Mesenchymal stem cell (in vitro differentiated cells and primary cell): ENCODE data around the gene MPP2.
A peak's percentile ranks its signal among the peaks of the same experiment; 100 is the strongest.

Experiments used
- DNase-seq: peaks from one replicate; pipeline ENCODE4 v3.0.0-alpha.2; 2013
- H2AFZ ChIP-seq: one replicate; pipeline ENCODE4 v1.6.1; 2013; ENCODE audit warnings: low read depth, mild to moderate bottlenecking, control low read depth, inconsistent platforms, low read length, moderate library complexity
- H2AK5ac ChIP-seq: 2 replicates; pipeline ENCODE4 v1.6.1; 2013; ENCODE audit warnings: low read length, moderate library complexity, mild to moderate bottlenecking, inconsistent platforms; ENCODE audit not compliant: severe bottlenecking
- H2BK120ac ChIP-seq: one replicate; pipeline ENCODE4 v1.6.1; 2013; ENCODE audit warnings: low read depth, mild to moderate bottlenecking, inconsistent platforms, low read length, moderate library complexity
- H2BK12ac ChIP-seq, 2 experiments: one replicate each; pipeline ENCODE4 v1.6.1; 2013; ENCODE audit warnings: inconsistent platforms in 2 of 2, low read length in 2 of 2, mild to moderate bottlenecking in 2 of 2, moderate library complexity in 2 of 2, control low read depth in 1 of 2
- H2BK15ac ChIP-seq: one replicate; pipeline ENCODE4 v1.6.1; 2013; ENCODE audit warnings: mild to moderate bottlenecking, low read depth, inconsistent platforms; ENCODE audit not compliant: poor library complexity, severe bottlenecking
- H2BK5ac ChIP-seq: 2 replicates; pipeline ENCODE4 v1.6.1; 2013; ENCODE audit warnings: low read depth, mild to moderate bottlenecking, low read length, control low read depth, inconsistent platforms; ENCODE audit not compliant: poor library complexity, severe bottlenecking
- H3K14ac ChIP-seq, 2 experiments: one replicate each; pipeline ENCODE4 v1.6.1; 2013; ENCODE audit warnings: inconsistent platforms in 2 of 2, low read length in 2 of 2, control low read depth in 1 of 2, mild to moderate bottlenecking in 1 of 2, moderate library complexity in 1 of 2
- H3K18ac ChIP-seq, 2 experiments: one replicate each; pipeline ENCODE4 v1.6.1; 2013; ENCODE audit warnings: inconsistent platforms in 2 of 2, low read length in 2 of 2, control low read depth in 1 of 2, low read depth in 1 of 2, mild to moderate bottlenecking in 1 of 2
- H3K23ac ChIP-seq, 2 experiments: one replicate each; pipeline ENCODE4 v1.6.1; 2013; ENCODE audit warnings: inconsistent platforms in 2 of 2, low read length in 2 of 2, mild to moderate bottlenecking in 2 of 2, moderate library complexity in 2 of 2, control low read depth in 1 of 2
- H3K27ac ChIP-seq: 2 replicates; pipeline ENCODE4 v1.5.1; 2013; ENCODE audit warnings: mild to moderate bottlenecking, moderate library complexity, low read length, control low read depth, inconsistent platforms; ENCODE audit not compliant: poor library complexity, severe bottlenecking
- H3K27me3 ChIP-seq, 2 experiments: 2 replicates each; pipeline versions ENCODE4 v1.6.1 to v1.7.0; 2013; ENCODE audit warnings: low read length in 2 of 2, mild to moderate bottlenecking in 2 of 2, moderate library complexity in 2 of 2, control low read depth in 1 of 2, inconsistent platforms in 1 of 2; ENCODE audit not compliant: control insufficient read depth in 1 of 2, insufficient read depth in 1 of 2
- H3K36me3 ChIP-seq, 2 experiments: 2 replicates each; pipeline versions ENCODE4 v1.6.1 to v1.7.0; 2013; ENCODE audit warnings: low read length in 2 of 2, control low read depth in 1 of 2, inconsistent platforms in 1 of 2, low read depth in 1 of 2, mild to moderate bottlenecking in 1 of 2; ENCODE audit not compliant: insufficient read depth in 2 of 2, control insufficient read depth in 1 of 2
- H3K4ac ChIP-seq, 2 experiments: one replicate each; pipeline ENCODE4 v1.6.1; 2013; ENCODE audit warnings: inconsistent platforms in 2 of 2, low read length in 2 of 2, mild to moderate bottlenecking in 2 of 2, moderate library complexity in 2 of 2, control low read depth in 1 of 2, low read depth in 1 of 2
- H3K4me1 ChIP-seq: 2 replicates; pipeline ENCODE4 v1.6.1; 2013; ENCODE audit warnings: low read depth, low read length, control low read depth; ENCODE audit not compliant: control insufficient read depth, insufficient read depth
- H3K4me2 ChIP-seq: 2 replicates; pipeline ENCODE4 v1.6.1; 2013; ENCODE audit warnings: low read length, mild to moderate bottlenecking, inconsistent platforms; ENCODE audit not compliant: poor library complexity, severe bottlenecking
- H3K4me3 ChIP-seq, 2 experiments: 2 replicates each; pipeline versions ENCODE4 v1.5.1 to v1.7.0; 2013; ENCODE audit warnings: low read length in 2 of 2, mild to moderate bottlenecking in 2 of 2, control low read depth in 1 of 2, low read depth in 1 of 2; ENCODE audit not compliant: insufficient read depth in 1 of 2
- H3K79me1 ChIP-seq: replicated peaks from 2 replicates; pipeline ENCODE4 v1.6.1; 2013; ENCODE audit warnings: mild to moderate bottlenecking, control low read depth, low read length, inconsistent platforms; ENCODE audit not compliant: poor library complexity, severe bottlenecking
- H3K9ac ChIP-seq: 2 replicates; pipeline ENCODE4 v1.7.0; 2013; ENCODE audit warnings: mild to moderate bottlenecking, low read length, moderate library complexity
- H3K9me3 ChIP-seq: 2 replicates; pipeline ENCODE4 v1.7.0; 2013; ENCODE audit warnings: mild to moderate bottlenecking, low read length; ENCODE audit not compliant: control insufficient read depth
- H4K8ac ChIP-seq: one replicate; pipeline ENCODE4 v1.6.1; 2013; ENCODE audit warnings: inconsistent platforms, mild to moderate bottlenecking, low read length, moderate library complexity
- H4K91ac ChIP-seq: one replicate; pipeline ENCODE4 v1.6.1; 2013; ENCODE audit warnings: mild to moderate bottlenecking, low read length, inconsistent platforms
- WGBS: methylation state at CpG from one replicate; pipeline ENCODE4 v1.1.7; 2013; ENCODE audit warnings: mixed read lengths; 5-methylcytosine and 5-hydroxymethylcytosine counted together

Gene MPP2

DNA sequence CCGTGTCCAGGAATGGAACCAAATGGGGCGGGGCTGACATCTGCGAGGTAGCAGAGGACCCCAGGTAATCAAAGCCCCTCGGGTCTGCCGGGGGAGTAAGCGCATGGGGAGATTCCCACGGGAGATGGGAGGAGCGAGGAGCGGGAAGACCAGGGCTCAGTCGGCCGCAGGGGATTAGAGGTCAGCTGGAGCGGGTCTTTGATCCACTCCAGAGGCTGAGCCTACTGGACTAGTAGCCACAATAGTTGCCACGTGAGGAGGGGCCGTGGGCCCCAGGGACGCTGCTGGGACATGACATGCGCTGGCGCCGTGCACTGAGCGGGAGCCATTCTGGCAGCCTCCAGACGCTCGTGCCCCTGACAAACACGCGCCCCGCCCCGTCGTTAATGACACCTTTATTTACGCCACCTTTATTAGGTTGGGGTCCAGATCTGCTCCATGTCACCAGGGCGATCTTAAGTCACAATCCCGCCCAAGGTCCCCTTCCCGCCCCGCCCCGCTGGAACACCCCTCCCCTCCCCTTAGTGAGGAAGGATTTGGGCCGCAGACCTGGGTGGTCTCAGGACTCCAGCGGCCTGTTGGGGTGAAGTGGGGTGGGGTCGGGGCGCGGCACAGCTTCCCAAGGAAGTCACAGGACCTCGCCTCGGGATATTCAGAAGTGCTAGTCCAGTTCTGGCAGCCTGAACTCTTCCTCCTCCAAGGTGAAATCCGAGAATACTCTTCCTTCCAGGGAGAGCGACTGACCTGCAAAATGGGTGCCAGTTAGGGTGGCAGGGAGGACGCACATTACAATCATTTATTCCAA, 19.9 kb upstream of the MPP2 start:
- Histone ChIP-seq H2BK5ac (no peak overlapping the region), H3K4me2 (peak overlapping the region; percentile 38), H3K9ac (no peak overlapping the region), H2BK15ac (no peak overlapping the region), H3K23ac (no peak overlapping the region), H4K8ac (no peak overlapping the region), H3K27ac (no peak overlapping the region), H2BK120ac (no peak overlapping the region), H2AFZ (no peak overlapping the region), H3K4me3 (peak overlapping the region in 1 of 2 experiments; percentile 74), H2AK5ac (no peak overlapping the region), H3K4me1 (peaks cover 13% of the 10 kb centered on the region), H3K9me3 (no peaks in the 10 kb centered on the region), H3K14ac (no peak overlapping the region), H4K91ac (no peak overlapping the region), H3K18ac (no peak overlapping the region), H3K4ac (no peak overlapping the region), H2BK12ac (no peak overlapping the region), H3K27me3 (peaks cover 57 to 67% of the 10 kb centered on the region in 2 experiments), H3K79me1 (no peaks in the 10 kb centered on the region), H3K36me3 (no peaks in the 10 kb centered on the region)
- WGBS: 45% methylated on average over 40 of the region's 42 CpGs
- DNase-seq: no peak

DNA sequence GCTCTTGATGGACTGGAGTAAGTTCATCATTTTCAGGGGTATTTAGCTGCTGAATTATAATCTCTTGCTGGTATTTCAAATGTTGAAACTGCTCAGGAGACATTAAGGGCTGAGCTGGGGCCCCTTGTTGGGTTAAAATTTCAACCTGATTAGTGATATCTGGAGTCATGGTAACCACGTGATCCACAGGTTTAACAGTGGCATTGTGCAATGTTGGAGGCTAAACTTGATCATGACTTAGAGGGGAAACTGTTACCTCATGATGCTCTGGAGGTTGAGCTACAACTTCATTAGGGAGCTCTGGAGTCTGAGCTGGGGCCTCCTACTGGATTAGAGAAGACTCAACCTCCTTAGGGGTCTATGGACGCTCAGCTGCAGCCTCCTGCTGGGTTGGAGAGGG, 17.2 kb upstream of the MPP2 start:
- no peak overlapping the region for H3K4me3 ChIP-seq
- no peak overlapping the region for H2BK5ac ChIP-seq
- H4K8ac ChIP-seq: no peak overlapping the region
- H3K4me1 ChIP-seq: peaks cover 7% of the 10 kb centered on the region
- no peak overlapping the region for H2BK12ac ChIP-seq
- H2BK15ac ChIP-seq: no peak overlapping the region
- no peak overlapping the region for H2BK120ac ChIP-seq
- peaks cover 62 to 66% of the 10 kb centered on the region in 2 experiments for H3K27me3 ChIP-seq
- H3K79me1 ChIP-seq: no peaks in the 10 kb centered on the region
- WGBS: 73% methylated on average over 2 of the region's 2 CpGs
- H3K9ac ChIP-seq: no peak overlapping the region
- no peak overlapping the region for H3K4ac ChIP-seq
- H3K27ac ChIP-seq: no peak overlapping the region
- H3K36me3 ChIP-seq: no peaks in the 10 kb centered on the region
- H3K9me3 ChIP-seq: no peaks in the 10 kb centered on the region
- H3K14ac ChIP-seq: no peak overlapping the region
- H3K23ac ChIP-seq: no peak overlapping the region
- no peak overlapping the region for H2AFZ ChIP-seq
- H2AK5ac ChIP-seq: no peak overlapping the region
- no peak overlapping the region for H3K4me2 ChIP-seq
- no peak overlapping the region for H3K18ac ChIP-seq
- no peak overlapping the region for H4K91ac ChIP-seq
- DNase-seq: no peak

DNA sequence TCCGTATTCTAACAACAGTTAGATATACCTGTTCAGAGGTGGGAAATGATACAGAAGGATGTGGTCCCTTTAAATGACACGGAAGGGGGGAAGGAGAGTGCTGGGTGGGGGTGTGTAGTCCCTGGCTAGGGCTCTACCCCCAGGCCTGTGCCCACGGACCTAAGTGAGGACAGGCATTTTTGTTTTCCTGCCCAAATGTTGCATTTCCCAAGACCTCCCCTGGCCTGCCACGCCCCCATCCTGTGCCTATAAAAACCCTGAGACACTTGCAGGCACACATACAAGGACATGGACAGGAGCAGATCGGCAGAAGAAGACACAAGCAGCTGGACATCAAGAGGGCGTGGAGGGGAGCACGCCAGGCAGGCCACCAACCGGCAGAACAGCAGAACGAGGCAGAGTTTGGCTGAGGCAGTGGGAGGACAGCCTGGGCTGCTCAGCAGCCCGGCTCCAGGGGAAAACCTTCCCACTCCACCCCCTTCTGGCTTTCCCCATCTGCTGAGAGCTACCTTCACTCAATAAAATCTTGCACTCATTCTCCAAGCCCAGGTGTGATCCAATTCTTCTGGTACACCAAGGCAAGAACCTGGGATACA, 13.3 kb upstream of the MPP2 start:
- Histone ChIP-seq H3K14ac (no peak overlapping the region), H3K4ac (no peak overlapping the region), H2AK5ac (no peak overlapping the region), H3K9me3 (no peaks in the 10 kb centered on the region), H2BK5ac (no peak overlapping the region), H2AFZ (no peak overlapping the region), H2BK15ac (no peak overlapping the region), H3K4me2 (no peak overlapping the region), H3K9ac (no peak overlapping the region), H2BK12ac (no peak overlapping the region), H3K27ac (no peak overlapping the region), H3K36me3 (no peaks in the 10 kb centered on the region), H4K8ac (no peak overlapping the region), H3K27me3 (peaks cover 42 to 66% of the 10 kb centered on the region in 2 experiments), H3K23ac (no peak overlapping the region), H3K4me1 (peaks cover 9% of the 10 kb centered on the region), H4K91ac (no peak overlapping the region), H3K79me1 (no peaks in the 10 kb centered on the region), H2BK120ac (no peak overlapping the region), H3K18ac (no peak overlapping the region), H3K4me3 (no peak overlapping the region)
- 77% methylated on average over 9 of the region's 10 CpGs for WGBS
- DNase-seq: no peak

DNA sequence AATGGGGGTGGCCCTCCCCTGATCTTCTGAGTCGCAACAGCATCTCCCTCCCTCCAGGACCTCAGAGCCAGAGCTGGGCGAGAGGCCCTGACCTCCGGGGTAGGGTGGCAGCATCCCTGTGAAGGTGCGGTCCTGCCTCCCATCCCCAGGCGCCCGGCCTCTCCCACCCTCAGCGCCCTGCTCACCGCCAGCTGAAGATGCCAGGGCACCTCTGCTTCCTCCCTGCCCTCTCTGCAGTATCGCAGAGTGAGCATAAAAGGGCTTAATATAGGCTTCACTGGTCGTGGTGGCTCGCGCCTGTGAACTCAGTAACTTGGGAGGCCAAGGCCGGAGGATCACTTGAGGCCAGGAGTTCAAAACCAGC, 10.7 kb upstream of the MPP2 start:
- no peaks in the 10 kb centered on the region for H3K9me3 ChIP-seq
- no peak overlapping the region for H3K27ac ChIP-seq
- H3K4ac ChIP-seq: no peak overlapping the region
- no peak overlapping the region for H4K91ac ChIP-seq
- peak overlapping the region in 1 of 2 experiments; percentile 56 for H3K4me3 ChIP-seq
- no peak overlapping the region for H3K9ac ChIP-seq
- H2AK5ac ChIP-seq: no peak overlapping the region
- no peaks in the 10 kb centered on the region for H3K79me1 ChIP-seq
- H3K18ac ChIP-seq: no peak overlapping the region
- DNase-seq: no peak
- H3K23ac ChIP-seq: no peak overlapping the region
- H3K4me1 ChIP-seq: peaks cover 9% of the 10 kb centered on the region
- no peak overlapping the region for H2BK120ac ChIP-seq
- no peak overlapping the region for H3K14ac ChIP-seq
- H3K4me2 ChIP-seq: peak overlapping the region; percentile 18
- H2BK12ac ChIP-seq: no peak overlapping the region
- H2BK15ac ChIP-seq: no peak overlapping the region
- 77% methylated on average over 13 of the region's 13 CpGs for WGBS
- no peak overlapping the region for H2AFZ ChIP-seq
- no peaks in the 10 kb centered on the region for H3K36me3 ChIP-seq
- no peak overlapping the region for H4K8ac ChIP-seq
- H2BK5ac ChIP-seq: no peak overlapping the region
- peaks cover 24 to 58% of the 10 kb centered on the region in 2 experiments for H3K27me3 ChIP-seq
